Natural killer cell (primary cell): ENCODE measurements around the gene FYB2. TPM values are rescaled to one million over a fixed set of nuclear protein-coding genes. Genes with fewer than 3 reads are reported as not detected.

Experiments used
- ATAC-seq, 3 donors: fragments of 150-1000 bp in 2 of 3; fragments of 200-7000 bp in 1 of 3; cut with Tn5 transposase; 1 replicate in 1 of 3; 2 replicates in 2 of 3; pipeline ENCODE4 v1.10.0; 2021; ENCODE audit warnings: mild to moderate bottlenecking in 2 of 3, moderate library complexity in 2 of 3
- DNase-seq, 2 donors: peaks; one replicate each; pipeline versions ENCODE4 v3.0.0 to v3.0.0-alpha.2; 2013 to 2021; ENCODE audit warnings: mixed read lengths in 1 of 2
- H3K27ac ChIP-seq: one replicate; pipeline ENCODE4 v1.5.1; 2013; ENCODE audit warnings: mild to moderate bottlenecking, low read length
- H3K27me3 ChIP-seq: one replicate; pipeline ENCODE4 v1.6.1; 2013; ENCODE audit warnings: low read length; ENCODE audit not compliant: control insufficient read depth, insufficient read depth
- H3K36me3 ChIP-seq: one replicate; pipeline ENCODE4 v1.6.1; 2013; ENCODE audit warnings: low read length; ENCODE audit not compliant: control insufficient read depth, insufficient read depth
- H3K4me1 ChIP-seq: one replicate; pipeline ENCODE4 v1.6.1; 2013; ENCODE audit warnings: low read length; ENCODE audit not compliant: control insufficient read depth, insufficient read depth
- H3K4me3 ChIP-seq: one replicate; pipeline ENCODE4 v1.5.1; 2013; ENCODE audit warnings: low read length
- H3K9me3 ChIP-seq: one replicate; pipeline ENCODE4 v1.6.1; 2013; ENCODE audit warnings: low read length; ENCODE audit not compliant: control insufficient read depth, insufficient read depth
- H3K27ac Mint-ChIP-seq, 2 donors: one replicate each; pipeline ENCODE4 v1.8.0; 2022; ENCODE audit warnings: mild to moderate bottlenecking in 2 of 2, mixed read lengths in 2 of 2, moderate library complexity in 1 of 2
- H3K27me3 Mint-ChIP-seq, 2 donors: one replicate each; pipeline ENCODE4 v1.8.0; 2022; ENCODE audit warnings: low read depth in 2 of 2, mixed read lengths in 2 of 2
- H3K36me3 Mint-ChIP-seq: one replicate; pipeline ENCODE4 v1.8.0; 2022; ENCODE audit warnings: mixed read lengths
- H3K4me1 Mint-ChIP-seq, 2 donors: one replicate each; pipeline ENCODE4 v1.8.0; 2022; ENCODE audit warnings: mixed read lengths in 2 of 2
- H3K4me3 Mint-ChIP-seq: one replicate; pipeline ENCODE4 v1.8.0; 2022; ENCODE audit warnings: mild to moderate bottlenecking, moderate library complexity, mixed read lengths
- H3K9me3 Mint-ChIP-seq, 2 donors: one replicate each; pipeline ENCODE4 v1.8.0; 2022; ENCODE audit warnings: mixed read lengths in 2 of 2
- WGBS: methylation state at CpG from one replicate; pipeline ENCODE4 v1.1.7; 2013; ENCODE audit warnings: missing lambda C conversion rate; ENCODE audit not compliant: insufficient coverage; 5-methylcytosine and 5-hydroxymethylcytosine counted together
- intact Hi-C: fragments of 100-400 bp; cut with micrococcal nuclease; formaldehyde crosslinking; loops from one replicate; pipeline ENCODE4 v1.14.2; 2022
- total RNA-seq, 4 donors: library from RNA; stranded (reverse); fragments of 120-200 nt in 1 of 4; gene quantifications; one replicate each; pipeline versions ENCODE4 v1.2.3 to v1.2.4, GENCODE V29; 2013 to 2022
- TF ChIP-seq, protein P1 (sequence below): fragments of 200-600 bp; IDR thresholded peaks from one replicate; pipeline ENCODE4 v1.8.0; 2022; ENCODE audit warnings: antibody characterized with exemption

Gene FYB2
- total RNA-seq, 3 donors from 2014 or later (not counting 1 experiment from before 2014, with no cell fraction given) = not detected

DNA sequence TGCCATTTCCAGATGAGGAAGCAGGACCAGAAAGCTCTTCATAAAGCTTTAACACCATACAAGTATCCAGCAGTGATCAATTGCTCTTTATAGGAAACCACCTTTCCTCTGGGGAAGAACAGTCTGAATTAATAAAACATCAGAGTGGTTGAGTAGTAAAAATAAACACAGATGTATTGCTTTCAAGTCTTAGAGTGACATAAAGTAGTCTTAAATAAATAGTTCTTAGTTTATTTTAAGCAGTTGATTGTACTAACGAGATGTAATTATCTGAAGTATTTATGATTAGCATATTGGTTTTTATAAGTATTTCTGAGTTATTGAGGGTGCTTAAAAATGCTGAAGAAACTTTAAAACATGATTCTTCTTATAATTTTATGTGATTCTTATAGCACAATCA, 107.1 kb downstream of the FYB2 start:
- H3K36me3 Mint-ChIP-seq = no peaks in the 10 kb centered on the region
- Histone ChIP-seq H3K4me1 (no peaks in the 10 kb centered on the region), H3K36me3 (no peaks in the 10 kb centered on the region), H3K4me3 (no peak overlapping the region), H3K9me3 (no peaks in the 10 kb centered on the region), H3K27me3 (peaks cover 3% of the 10 kb centered on the region), H3K27ac (no peak overlapping the region)
- no peak overlapping the region for H3K4me3 Mint-ChIP-seq
- TF ChIP-seq, protein P1, sequence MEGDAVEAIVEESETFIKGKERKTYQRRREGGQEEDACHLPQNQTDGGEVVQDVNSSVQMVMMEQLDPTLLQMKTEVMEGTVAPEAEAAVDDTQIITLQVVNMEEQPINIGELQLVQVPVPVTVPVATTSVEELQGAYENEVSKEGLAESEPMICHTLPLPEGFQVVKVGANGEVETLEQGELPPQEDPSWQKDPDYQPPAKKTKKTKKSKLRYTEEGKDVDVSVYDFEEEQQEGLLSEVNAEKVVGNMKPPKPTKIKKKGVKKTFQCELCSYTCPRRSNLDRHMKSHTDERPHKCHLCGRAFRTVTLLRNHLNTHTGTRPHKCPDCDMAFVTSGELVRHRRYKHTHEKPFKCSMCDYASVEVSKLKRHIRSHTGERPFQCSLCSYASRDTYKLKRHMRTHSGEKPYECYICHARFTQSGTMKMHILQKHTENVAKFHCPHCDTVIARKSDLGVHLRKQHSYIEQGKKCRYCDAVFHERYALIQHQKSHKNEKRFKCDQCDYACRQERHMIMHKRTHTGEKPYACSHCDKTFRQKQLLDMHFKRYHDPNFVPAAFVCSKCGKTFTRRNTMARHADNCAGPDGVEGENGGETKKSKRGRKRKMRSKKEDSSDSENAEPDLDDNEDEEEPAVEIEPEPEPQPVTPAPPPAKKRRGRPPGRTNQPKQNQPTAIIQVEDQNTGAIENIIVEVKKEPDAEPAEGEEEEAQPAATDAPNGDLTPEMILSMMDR = no peak
- ATAC-seq (no peak), DNase-seq (no peak)
- no peaks in the 10 kb centered on the region for H3K4me1 Mint-ChIP-seq
- intact Hi-C loops = no loop called here
- H3K9me3 Mint-ChIP-seq = no peaks in the 10 kb centered on the region
- H3K27me3 Mint-ChIP-seq = peaks cover 3 to 24% of the 10 kb centered on the region in 2 donors
- WGBS = 86% methylated on average over 1 of the region's 1 CpG
- no peak overlapping the region for H3K27ac Mint-ChIP-seq

DNA sequence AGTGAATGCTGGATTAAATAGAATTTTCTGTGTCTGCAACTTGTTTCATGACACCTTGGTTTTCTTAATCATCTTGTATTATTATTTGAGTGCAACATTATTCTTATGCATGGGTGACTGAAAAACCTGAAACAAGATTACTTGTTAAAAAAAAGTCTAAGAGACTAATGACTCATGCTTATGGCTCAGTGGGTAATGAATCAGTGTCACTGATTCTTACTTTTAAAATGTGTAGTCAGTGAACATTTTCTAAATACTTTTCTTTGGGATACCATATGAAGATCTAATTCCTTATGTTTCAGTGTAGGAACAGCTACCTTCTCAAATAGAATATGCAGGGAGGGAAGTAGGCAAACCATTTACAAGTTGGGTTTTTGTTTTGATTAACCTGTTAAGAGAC, 108.6 kb downstream of the FYB2 start:
- DNase-seq (no peak), ATAC-seq (no peak)
- Histone ChIP-seq H3K27me3 (peaks cover 3% of the 10 kb centered on the region), H3K27ac (no peak overlapping the region), H3K36me3 (no peaks in the 10 kb centered on the region), H3K4me1 (no peaks in the 10 kb centered on the region), H3K4me3 (no peak overlapping the region), H3K9me3 (no peaks in the 10 kb centered on the region)
- Mint-ChIP-seq H3K27me3 (peaks cover 3 to 33% of the 10 kb centered on the region in 2 donors), H3K27ac (no peak overlapping the region), H3K9me3 (no peaks in the 10 kb centered on the region), H3K4me1 (no peaks in the 10 kb centered on the region), H3K36me3 (no peaks in the 10 kb centered on the region), H3K4me3 (no peak overlapping the region)
- TF ChIP-seq, protein P1 = no peak
- intact Hi-C loops = no loop called here

DNA sequence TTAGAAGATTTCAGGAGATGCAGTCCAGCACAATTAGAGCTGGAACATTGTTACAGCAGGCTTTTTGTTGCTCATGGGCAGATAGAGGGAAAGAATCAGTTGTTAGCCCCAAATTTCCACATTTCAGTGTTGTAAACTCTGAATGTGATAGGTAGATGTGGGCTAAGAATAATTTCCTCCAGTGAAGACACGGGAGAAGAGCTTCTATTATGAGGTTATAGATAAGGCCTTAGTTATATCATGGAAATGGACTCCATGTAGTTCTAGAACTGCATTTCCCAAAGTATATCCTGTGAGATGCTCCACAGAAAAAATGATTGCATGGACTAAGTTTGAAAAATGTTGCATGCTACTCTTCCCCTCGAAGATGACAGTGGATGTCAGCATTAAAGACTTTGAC, 109.2 kb downstream of the FYB2 start:
- no peaks in the 10 kb centered on the region for H3K9me3 ChIP-seq
- no peak for DNase-seq
- Mint-ChIP-seq H3K36me3 (no peaks in the 10 kb centered on the region), H3K27ac (no peak overlapping the region), H3K9me3 (no peaks in the 10 kb centered on the region), H3K4me1 (no peaks in the 10 kb centered on the region), H3K27me3 (peaks cover 3 to 33% of the 10 kb centered on the region in 2 donors), H3K4me3 (no peak overlapping the region)
- H3K36me3 ChIP-seq = no peaks in the 10 kb centered on the region
- 74% methylated on average over 2 of the region's 2 CpGs for WGBS
- H3K4me3 ChIP-seq = no peak overlapping the region
- intact Hi-C loops = loop anchor here (5.0 kb wide), 1 partner anchor 1333 kb away; no protein-coding TSS in a partner anchor
- TF ChIP-seq, protein P1 = no peak
- ATAC-seq = no peak
- H3K4me1 ChIP-seq = no peaks in the 10 kb centered on the region
- peaks cover 3% of the 10 kb centered on the region for H3K27me3 ChIP-seq
- H3K27ac ChIP-seq = no peak overlapping the region

DNA sequence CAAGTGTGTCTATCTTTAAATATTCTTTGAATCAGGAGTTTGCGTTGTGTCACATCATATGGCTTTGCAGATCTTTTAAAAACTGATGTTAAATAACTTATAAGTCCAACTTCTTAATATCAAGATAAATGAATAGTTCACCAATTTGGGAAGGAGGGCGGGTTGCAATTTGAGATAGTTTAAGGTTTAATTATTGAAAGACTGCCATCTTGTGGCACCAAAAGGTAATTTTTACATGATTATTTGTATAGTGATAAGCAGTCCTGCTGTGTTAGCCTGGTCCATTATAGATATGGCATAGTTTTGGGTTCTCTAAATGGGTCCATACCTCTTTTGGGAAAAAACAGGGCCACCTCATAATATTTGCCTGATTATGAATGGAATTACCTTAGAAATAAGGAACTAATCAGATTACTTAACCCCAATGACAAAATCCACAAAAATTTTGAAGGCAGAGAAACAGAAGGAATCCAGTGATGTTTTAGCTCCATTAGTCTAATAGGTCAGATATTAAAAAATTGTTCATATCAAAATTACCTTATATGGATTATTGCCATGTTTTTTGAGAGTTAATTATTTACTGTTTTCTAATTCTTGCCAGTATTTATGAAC, 109.8 kb downstream of the FYB2 start:
- H3K27ac Mint-ChIP-seq = no peak overlapping the region

More for the DNA sequence above, 109.8 kb downstream of the FYB2 start:
- Histone ChIP-seq H3K27ac (no peak overlapping the region), H3K4me1 (no peaks in the 10 kb centered on the region), H3K4me3 (no peak overlapping the region), H3K9me3 (no peaks in the 10 kb centered on the region), H3K36me3 (no peaks in the 10 kb centered on the region), H3K27me3 (peaks cover 3% of the 10 kb centered on the region)
- 24% methylated on average over 1 of the region's 2 CpGs for WGBS
- DNase-seq (peak in 1 of 2 donors; percentile 48), ATAC-seq (peak in 1 of 3 donors; percentile 50)
- Mint-ChIP-seq H3K4me1 (no peaks in the 10 kb centered on the region), H3K4me3 (no peak overlapping the region), H3K9me3 (no peaks in the 10 kb centered on the region), H3K27me3 (peaks cover 3 to 33% of the 10 kb centered on the region in 2 donors), H3K36me3 (no peaks in the 10 kb centered on the region)
- TF ChIP-seq, protein P1 = peak; percentile 64
- intact Hi-C loops = loop anchor here (5.0 kb wide), 1 partner anchor 1332 kb away; no protein-coding TSS in a partner anchor
